A549 treated with AZD2906 at 1 μM for 4 hours (cell line): ENCODE data around the gene NRXN3. TPM values are rescaled to one million over a fixed set of nuclear protein-coding genes. Genes with fewer than 3 reads are reported as not detected.

Source experiments
- total RNA-seq: library from RNA; stranded (reverse); fragments of 200-300 nt; extraction: Qiagen RNA extraction; gene quantifications from 5 replicates; pipeline ENCODE4 v1.2.3, GENCODE V29; 2022

NRXN3 gene
- total RNA-seq: 0.52 to 0.95 TPM (median 0.81 TPM) in 5 replicates

DNA sequence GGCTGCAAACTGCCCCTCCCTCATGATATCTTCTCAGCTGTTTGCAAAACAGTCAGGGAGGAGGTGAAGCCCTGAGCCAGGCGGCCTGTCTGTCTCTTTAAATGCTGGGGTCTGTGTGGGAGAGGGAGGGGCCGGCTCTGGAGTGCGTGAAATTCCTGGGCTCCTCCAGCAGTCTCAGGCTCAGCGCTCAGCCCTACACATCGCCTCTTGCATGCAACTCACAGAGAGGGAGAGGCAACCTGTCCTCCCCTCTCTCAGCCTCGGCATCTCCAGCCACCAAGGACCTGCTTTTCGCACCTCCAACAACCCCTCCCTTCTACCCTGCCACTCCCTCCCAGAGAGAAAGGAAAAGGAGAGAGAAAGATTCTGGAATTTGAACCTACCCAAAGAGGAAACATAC, at the start of gene NRXN3:
Gene NRXN3, plus strand, starts transcription at position 171 of the 400 bp plus-strand sequence. CDS start 72,721 bp downstream, outside the sequence.

